GM18505 (cell line): Measurements from ENCODE around the gene PTPRT.

Source experiments
- ATAC-seq: cut with Tn5 transposase; IDR thresholded peaks from one replicate; pipeline ENCODE4 v1.9.1; 2021; ENCODE audit not compliant: unreplicated experiment
- POLR2A ChIP-seq: IDR thresholded peaks from 4 replicates; pipeline ENCODE4 v1.6.1; 2011; ENCODE audit warnings: borderline replicate concordance; ENCODE audit not compliant: insufficient read depth, insufficient read length; ENCODE audit errors: extremely low read depth

Gene PTPRT

GRCh38 chr20:42588847-42589246 is 600.9 kb downstream of the PTPRT start:
- TF ChIP-seq POLR2A, result no peak
- no peak for ATAC-seq

DNA sequence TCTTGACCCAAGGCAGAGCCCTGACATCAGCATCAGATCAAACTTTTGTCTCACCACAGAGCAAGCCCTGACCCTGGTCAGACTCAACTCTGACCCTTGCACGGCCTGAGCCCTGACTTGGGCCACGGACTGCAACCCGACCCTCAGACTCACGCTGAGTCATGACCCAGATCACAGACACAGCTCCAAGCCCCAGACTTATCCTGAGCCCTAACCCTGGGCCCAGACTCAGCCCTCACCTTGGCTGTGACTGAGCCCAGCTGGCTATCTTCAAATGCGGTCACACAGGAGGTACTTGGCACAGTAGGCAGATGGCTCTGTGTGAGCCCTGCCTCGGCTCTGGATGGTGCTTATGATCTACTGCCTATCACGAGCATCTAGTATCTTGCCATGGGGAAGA is 602.3 kb downstream of the PTPRT start:
- ATAC-seq, result no peak

GRCh38 chr20:42581311-42581710 is 608.4 kb downstream of the PTPRT start:
- no peak for ATAC-seq
- TF ChIP-seq POLR2A, result no peak

More for the DNA sequence above, 602.3 kb downstream of the PTPRT start:
- no peak for TF ChIP-seq POLR2A

GRCh38 chr20:42576167-42576566 is 613.5 kb downstream of the PTPRT start:
- ATAC-seq, result no peak
- no peak for TF ChIP-seq POLR2A

- TF ChIP-seq POLR2A, result no peak
- no peak for ATAC-seq
These were observed 617.2 kb downstream of the PTPRT start for GRCh38 chr20:42572320-42573016.

GRCh38 chr20:42567409-42567808 is 622.3 kb downstream of the PTPRT start:
- ATAC-seq, result no peak
- TF ChIP-seq POLR2A, result no peak

GRCh38 chr20:42565235-42565995 is 624.3 kb downstream of the PTPRT start:
- TF ChIP-seq POLR2A, result no peak
- ATAC-seq, result no peak

DNA sequence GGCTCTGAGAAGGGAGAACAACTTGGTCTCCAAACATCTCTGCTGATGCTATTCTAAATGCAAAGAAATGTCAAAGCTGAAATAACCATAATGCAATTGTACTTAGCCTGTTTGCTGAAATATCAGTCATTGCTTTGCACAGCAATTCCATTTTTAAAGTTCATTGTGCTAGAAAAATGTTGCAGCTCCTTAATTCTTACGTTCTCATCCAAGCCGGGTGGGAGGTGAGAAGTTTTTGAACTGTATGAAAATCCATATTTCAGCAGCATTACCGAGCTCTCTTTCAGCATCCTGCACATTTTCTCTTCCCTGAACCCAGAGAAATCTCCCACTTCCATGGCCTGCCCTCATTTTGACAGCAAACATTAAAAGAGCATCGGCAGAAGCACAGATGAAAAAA is 630.0 kb downstream of the PTPRT start:
- TF ChIP-seq POLR2A, result no peak
- ATAC-seq, result no peak

DNA sequence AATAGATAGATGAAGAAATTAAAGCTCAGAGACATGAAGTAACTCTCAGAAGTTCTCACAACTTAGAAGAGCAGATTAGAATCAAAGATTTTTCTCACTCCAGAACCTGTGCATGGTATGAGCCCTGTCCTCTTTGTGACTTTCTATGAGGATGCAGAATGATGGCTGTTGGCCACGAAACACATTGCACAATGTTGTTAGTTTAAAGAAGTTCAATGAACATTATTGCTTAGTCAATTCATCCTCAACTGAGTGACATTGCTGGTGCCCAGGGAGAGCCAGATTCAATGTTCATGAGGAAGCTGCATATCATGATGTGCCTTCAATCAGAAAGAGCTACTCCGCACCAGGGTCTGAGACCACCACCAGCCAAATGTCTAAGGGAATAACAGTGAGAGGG is 633.1 kb downstream of the PTPRT start:
- no peak for TF ChIP-seq POLR2A
- ATAC-seq, result no peak

DNA sequence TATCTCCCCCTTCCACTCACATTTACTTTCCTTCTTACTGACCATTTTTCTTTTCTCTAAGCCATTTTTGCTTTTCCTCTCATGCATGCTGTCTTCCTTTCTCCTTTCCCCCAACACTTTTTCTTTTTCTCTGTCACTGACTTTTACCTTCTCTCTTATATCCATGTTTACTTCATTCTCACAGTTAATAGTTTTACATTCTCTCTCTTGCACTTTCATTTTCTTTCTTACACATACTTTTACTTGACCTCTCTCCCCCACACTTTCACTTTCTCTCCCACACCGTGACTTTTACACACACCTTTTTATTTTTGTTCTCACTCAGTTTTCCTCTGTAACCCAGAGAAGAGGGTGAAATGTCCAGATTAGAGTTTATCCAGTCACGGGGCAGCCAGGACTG is 636.3 kb downstream of the PTPRT start:
- no peak for ATAC-seq
- TF ChIP-seq POLR2A, result no peak

GRCh38 chr20:42549496-42549895 is 640.2 kb downstream of the PTPRT start:
- no peak for TF ChIP-seq POLR2A
- ATAC-seq, result no peak

DNA sequence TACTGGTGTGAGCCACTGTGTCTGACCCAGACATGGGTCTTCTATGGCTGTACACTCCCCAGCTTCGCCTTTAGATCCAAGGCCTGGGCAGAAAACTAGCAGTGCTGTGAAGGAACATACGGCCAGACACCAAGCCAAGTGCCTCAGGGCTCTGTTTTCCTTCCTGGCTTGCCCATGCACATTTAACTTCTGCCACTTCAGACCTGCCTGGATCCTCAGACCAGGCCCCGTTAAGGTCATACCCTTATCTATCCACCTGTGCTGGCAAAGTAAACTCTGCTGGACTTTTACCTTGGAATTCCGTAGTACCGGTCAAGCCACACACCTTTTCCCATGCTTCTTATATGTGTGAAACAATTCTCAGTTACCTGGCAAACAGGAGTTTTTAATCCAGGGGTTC is 644.8 kb downstream of the PTPRT start:
- ATAC-seq, result no peak
- no peak for TF ChIP-seq POLR2A

- no peak for ATAC-seq
- no peak for TF ChIP-seq POLR2A
These were observed 656.9 kb downstream of the PTPRT start for GRCh38 chr20:42532831-42533230.

GRCh38 chr20:42531508-42531961 is 658.2 kb downstream of the PTPRT start:
- ATAC-seq, result no peak
- no peak for TF ChIP-seq POLR2A
